Measurements from ENCODE around the gene GZMB.

GZMB gene

DNA sequence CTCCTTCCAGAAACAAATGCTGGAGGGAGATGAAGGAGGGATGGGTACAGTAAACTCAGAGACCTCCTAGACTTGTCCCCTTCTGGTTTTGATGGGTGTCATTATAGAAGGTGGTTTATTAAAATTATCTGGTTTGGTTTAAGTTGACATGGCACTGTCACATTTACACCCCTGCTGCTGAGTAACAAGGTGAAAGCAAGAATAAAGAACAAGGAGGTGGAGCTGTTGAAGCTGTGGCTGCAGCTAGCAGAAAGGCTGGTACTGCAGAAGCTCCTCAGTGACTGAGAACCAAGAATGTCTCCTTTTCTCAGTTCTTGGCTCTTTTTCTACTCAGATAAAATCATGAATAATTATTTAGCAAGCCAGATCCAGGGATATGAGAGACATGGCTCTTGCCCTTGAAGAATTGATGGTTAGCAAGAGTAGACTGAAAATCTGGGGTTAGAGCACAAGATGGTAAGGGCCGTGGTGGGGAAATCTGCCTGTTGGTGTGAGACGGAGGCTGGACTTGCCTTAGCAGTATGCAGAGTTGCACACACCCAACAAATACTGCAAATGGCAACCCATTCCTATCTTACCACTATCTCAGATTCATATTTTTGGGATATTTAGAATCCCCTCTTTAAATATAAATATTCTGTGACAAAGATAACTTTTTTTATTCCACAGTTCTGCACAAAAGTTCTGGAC is 24.2 kb downstream of the GZMB start, which contains the start of gene GZMH:
TSS of gene GZMH (minus strand) at position 31 of the 690 bp plus-strand sequence. CDS start 72 bp downstream, outside the sequence.
- TF ChIP-seq EZH2phosphoT487 (IDR thresholded peaks at IDR 0.05; ENCODE audit: low read depth): no peak
- TF ChIP-seq, protein P1, sequence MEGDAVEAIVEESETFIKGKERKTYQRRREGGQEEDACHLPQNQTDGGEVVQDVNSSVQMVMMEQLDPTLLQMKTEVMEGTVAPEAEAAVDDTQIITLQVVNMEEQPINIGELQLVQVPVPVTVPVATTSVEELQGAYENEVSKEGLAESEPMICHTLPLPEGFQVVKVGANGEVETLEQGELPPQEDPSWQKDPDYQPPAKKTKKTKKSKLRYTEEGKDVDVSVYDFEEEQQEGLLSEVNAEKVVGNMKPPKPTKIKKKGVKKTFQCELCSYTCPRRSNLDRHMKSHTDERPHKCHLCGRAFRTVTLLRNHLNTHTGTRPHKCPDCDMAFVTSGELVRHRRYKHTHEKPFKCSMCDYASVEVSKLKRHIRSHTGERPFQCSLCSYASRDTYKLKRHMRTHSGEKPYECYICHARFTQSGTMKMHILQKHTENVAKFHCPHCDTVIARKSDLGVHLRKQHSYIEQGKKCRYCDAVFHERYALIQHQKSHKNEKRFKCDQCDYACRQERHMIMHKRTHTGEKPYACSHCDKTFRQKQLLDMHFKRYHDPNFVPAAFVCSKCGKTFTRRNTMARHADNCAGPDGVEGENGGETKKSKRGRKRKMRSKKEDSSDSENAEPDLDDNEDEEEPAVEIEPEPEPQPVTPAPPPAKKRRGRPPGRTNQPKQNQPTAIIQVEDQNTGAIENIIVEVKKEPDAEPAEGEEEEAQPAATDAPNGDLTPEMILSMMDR (IDR thresholded peaks at IDR 0.05; ENCODE audit: low read depth, low read length): no peak
- Histone ChIP-seq H3K79me2 (ENCODE audit: low read length) (no peaks in the 10 kb centered on the region), H3K27me3 (ENCODE audit: low read depth, low read length) (no peaks in the 10 kb centered on the region), H3K27ac (ENCODE audit: low read length) (no peak within 1 kb of the TSS), H2AFZ (ENCODE audit: low read depth, low read length) (no peak within 1 kb of the TSS), H3K4me1 (ENCODE audit: low read length) (peaks cover 9% of the 10 kb centered on the region; the same call in 1 of the 2 replicates), H4K20me1 (ENCODE audit: insufficient read depth, low read length) (no peaks in the 10 kb centered on the region), H3K4me2 (ENCODE audit: low read length) (no peak within 1 kb of the TSS), H3K9me3 (ENCODE audit: insufficient read depth, low read length) (no peaks in the 10 kb centered on the region), H3K36me3 (replicated peaks; ENCODE audit: low read depth, low read length) (no peaks in the 10 kb centered on the region), H3K9ac (ENCODE audit: low read length) (no peak within 1 kb of the TSS), H3K4me3 (ENCODE audit: low read length) (no peak within 1 kb of the TSS)

DNA sequence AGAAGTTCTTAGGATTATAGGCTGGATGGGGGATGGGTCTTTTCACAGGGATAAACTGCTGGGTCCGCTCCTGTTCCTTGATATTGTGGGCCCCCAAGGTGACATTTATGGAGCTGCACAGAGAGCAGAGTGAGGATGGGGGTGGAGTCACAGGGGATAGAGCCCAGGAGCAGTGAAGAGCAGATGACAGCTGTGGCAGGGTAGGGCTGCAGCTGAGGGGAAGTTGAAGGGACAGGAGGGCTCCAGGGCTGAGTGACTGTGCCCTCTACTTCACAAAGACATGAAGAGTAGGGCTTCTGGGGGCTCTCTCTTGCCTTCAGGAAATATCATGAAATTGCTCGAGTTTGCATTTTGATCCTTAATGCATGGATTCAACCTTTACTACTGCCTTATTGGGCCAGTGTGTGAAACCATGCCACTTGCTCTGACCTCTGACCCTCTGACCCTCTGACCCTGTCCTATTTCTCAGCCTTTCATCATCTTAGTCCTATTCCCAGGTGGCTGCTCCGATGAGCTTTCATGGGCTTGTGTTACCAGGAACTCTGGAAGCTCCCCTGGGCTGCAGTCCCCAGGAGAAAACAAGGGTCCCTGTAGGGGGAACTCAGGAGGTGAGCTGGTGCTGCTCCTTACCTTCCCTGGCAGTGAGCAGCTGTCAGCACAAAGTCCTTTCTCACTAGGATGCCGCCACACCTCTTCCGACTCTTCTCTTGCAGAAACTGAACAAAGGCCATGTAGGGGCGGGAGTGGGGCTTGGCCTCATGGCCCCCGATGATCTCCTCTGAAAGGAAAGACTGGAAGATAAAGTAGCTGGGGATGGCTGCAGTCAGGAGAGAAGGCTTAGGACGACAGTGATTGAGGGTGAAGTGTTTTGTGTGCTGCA is 26.1 kb downstream of the GZMB start:
- Histone ChIP-seq H2AFZ (ENCODE audit: low read depth, low read length) (no peak overlapping the region), H4K20me1 (ENCODE audit: insufficient read depth, low read length) (no peaks in the 10 kb centered on the region), H3K27ac (ENCODE audit: low read length) (no peak overlapping the region), H3K9ac (ENCODE audit: low read length) (no peak overlapping the region), H3K4me1 (ENCODE audit: low read length) (peaks cover 9% of the 10 kb centered on the region; the same call in 1 of the 2 replicates), H3K36me3 (replicated peaks; ENCODE audit: low read depth, low read length) (no peaks in the 10 kb centered on the region), H3K4me2 (ENCODE audit: low read length) (no peak overlapping the region), H3K79me2 (ENCODE audit: low read length) (no peaks in the 10 kb centered on the region), H3K27me3 (ENCODE audit: low read depth, low read length) (0 out of 2 replicates have a peak, but pooled peaks cover 3% of the 10 kb centered on the region), H3K4me3 (ENCODE audit: low read length) (no peak overlapping the region), H3K9me3 (ENCODE audit: insufficient read depth, low read length) (no peaks in the 10 kb centered on the region)
- TF ChIP-seq, protein P1 (IDR thresholded peaks at IDR 0.05; ENCODE audit: low read depth, low read length): no peak

DNA sequence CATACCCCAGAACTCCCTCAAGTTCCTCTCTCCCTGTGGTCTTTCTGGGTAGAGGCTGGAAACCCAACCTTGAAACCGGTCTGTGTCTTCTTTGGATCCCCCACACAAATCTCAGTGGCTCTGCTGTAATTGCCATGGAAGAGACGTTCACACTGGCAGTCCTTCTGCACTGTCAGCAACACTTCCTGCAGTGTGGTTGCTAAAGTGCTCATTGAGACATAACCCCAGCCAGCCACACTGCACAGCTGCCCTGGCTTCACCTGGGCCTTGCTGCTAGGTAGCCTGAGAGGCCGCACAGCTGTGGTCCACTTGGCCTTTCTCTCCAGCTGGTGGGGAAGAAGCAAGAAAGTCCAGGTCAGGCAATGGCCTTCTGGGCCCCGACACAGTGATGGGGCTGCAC is 26.9 kb downstream of the GZMB start:
- Histone ChIP-seq H2AFZ (ENCODE audit: low read depth, low read length) (no peak overlapping the region), H3K79me2 (ENCODE audit: low read length) (no peaks in the 10 kb centered on the region), H3K4me1 (ENCODE audit: low read length) (peaks cover 9% of the 10 kb centered on the region; the same call in 1 of the 2 replicates), H3K4me3 (ENCODE audit: low read length) (no peak overlapping the region), H3K27ac (ENCODE audit: low read length) (no peak overlapping the region), H3K27me3 (ENCODE audit: low read depth, low read length) (0 out of 2 replicates have a peak, but pooled peaks cover 3% of the 10 kb centered on the region), H3K4me2 (ENCODE audit: low read length) (no peak overlapping the region), H3K9ac (ENCODE audit: low read length) (no peak overlapping the region), H4K20me1 (ENCODE audit: insufficient read depth, low read length) (no peaks in the 10 kb centered on the region), H3K36me3 (replicated peaks; ENCODE audit: low read depth, low read length) (no peaks in the 10 kb centered on the region), H3K9me3 (ENCODE audit: insufficient read depth, low read length) (no peaks in the 10 kb centered on the region)
- TF ChIP-seq, protein P1 (IDR thresholded peaks at IDR 0.05; ENCODE audit: low read depth, low read length): no peak
- TF ChIP-seq EZH2phosphoT487 (IDR thresholded peaks at IDR 0.05; ENCODE audit: low read depth): no peak

DNA sequence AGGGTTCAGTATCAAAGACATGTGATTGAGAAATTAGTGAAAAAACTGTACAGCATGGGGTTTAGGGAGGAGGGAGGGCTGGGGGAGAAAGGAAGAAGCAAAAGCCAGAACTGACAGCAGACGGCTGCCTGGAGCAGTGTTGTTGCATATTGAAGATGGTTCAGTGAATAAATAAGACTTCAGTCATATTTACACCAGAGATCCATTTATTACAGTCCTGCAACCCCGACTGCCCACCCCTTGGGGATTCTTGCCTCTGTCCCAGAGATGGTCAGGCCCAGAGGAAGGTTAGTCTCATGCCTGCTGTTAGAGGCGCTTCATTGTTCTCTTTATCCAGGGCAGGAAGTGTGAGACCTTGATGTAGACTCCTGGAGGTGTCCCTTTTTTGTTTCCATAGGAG is 27.7 kb downstream of the GZMB start:
- Histone ChIP-seq H3K4me2 (ENCODE audit: low read length) (no peak overlapping the region), H3K79me2 (ENCODE audit: low read length) (no peaks in the 10 kb centered on the region), H3K27ac (ENCODE audit: low read length) (no peak overlapping the region), H3K36me3 (replicated peaks; ENCODE audit: low read depth, low read length) (no peaks in the 10 kb centered on the region), H3K4me3 (ENCODE audit: low read length) (no peak overlapping the region), H4K20me1 (ENCODE audit: insufficient read depth, low read length) (no peaks in the 10 kb centered on the region), H3K9me3 (ENCODE audit: insufficient read depth, low read length) (no peaks in the 10 kb centered on the region), H3K4me1 (ENCODE audit: low read length) (peaks cover 9% of the 10 kb centered on the region; the same call in 1 of the 2 replicates), H3K27me3 (ENCODE audit: low read depth, low read length) (0 out of 2 replicates have a peak, but pooled peaks cover 3% of the 10 kb centered on the region), H2AFZ (ENCODE audit: low read depth, low read length) (no peak overlapping the region), H3K9ac (ENCODE audit: low read length) (no peak overlapping the region)
- TF ChIP-seq, protein P1 (IDR thresholded peaks at IDR 0.05; ENCODE audit: low read depth, low read length): no peak
- no peak for TF ChIP-seq EZH2phosphoT487 (IDR thresholded peaks at IDR 0.05; ENCODE audit: low read depth)

All from OCI-LY3 (cell line).